ENCODE data around the gene LCN9. TPM values are rescaled to one million over a fixed set of nuclear protein-coding genes. Genes with fewer than 3 reads are reported as not detected.

Gene LCN9
- total RNA-seq, 1 donor from 2014 or later, result 2.4 TPM

GRCh38 chr9:135708164-135708563, 45.1 kb downstream of the LCN9 start:
- H3K9ac ChIP-seq, result no peak overlapping the region
- H3K27ac Mint-ChIP-seq, result no peak overlapping the region
- no peaks in the 10 kb centered on the region for H3K4me1 ChIP-seq
- peaks cover 15% of the 10 kb centered on the region for H3K27me3 Mint-ChIP-seq (ENCODE audit: insufficient read depth, low read depth)
- H3K27ac ChIP-seq, result no peak overlapping the region
- H3K36me3 Mint-ChIP-seq, result no peaks in the 10 kb centered on the region
- H2AFZ ChIP-seq (replicated peaks), result no peak overlapping the region
- no peaks in the 10 kb centered on the region for H3K36me3 ChIP-seq
- H3K4me3 Mint-ChIP-seq, result no peak overlapping the region
- no peak for TF ChIP-seq CTCF (IDR thresholded peaks at IDR 0.05)
- TF ChIP-seq EZH2phosphoT487 (IDR thresholded peaks at IDR 0.05), result no peak
- no peak for TF ChIP-seq EZH2 (IDR thresholded peaks at IDR 0.05)
- H4K20me1 ChIP-seq (ENCODE audit: low read depth), result peaks cover 4% of the 10 kb centered on the region
- peaks cover 16% of the 10 kb centered on the region for H3K27me3 ChIP-seq
- no peaks in the 10 kb centered on the region for H3F3A ChIP-seq (ENCODE audit: low read depth)
- no peaks in the 10 kb centered on the region for H3K9me3 Mint-ChIP-seq
- no peaks in the 10 kb centered on the region for H3K4me1 Mint-ChIP-seq
- H3K9me3 ChIP-seq (ENCODE audit: low read depth), result no peaks in the 10 kb centered on the region
- no peak for DNase-seq (ENCODE audit: low spot score)
- H3K79me2 ChIP-seq (ENCODE audit: low read depth), result no peaks in the 10 kb centered on the region
- H3K4me2 ChIP-seq, result no peak overlapping the region
- no peak overlapping the region for H3K4me3 ChIP-seq

- peaks cover 39% of the 10 kb centered on the region for H3K27me3 ChIP-seq
These were observed 48.3 kb downstream of the LCN9 start for GRCh38 chr9:135711391-135711790.

GRCh38 chr9:135711881-135712280, 48.8 kb downstream of the LCN9 start:
- DNase-seq (ENCODE audit: low spot score), result no peak
- peaks cover 44% of the 10 kb centered on the region for H3K27me3 ChIP-seq

More at GRCh38 chr9:135711391-135711790, 48.3 kb downstream of the LCN9 start:
- Histone ChIP-seq H3K36me3 (no peaks in the 10 kb centered on the region), H3K79me2 (ENCODE audit: low read depth) (no peaks in the 10 kb centered on the region), H4K20me1 (ENCODE audit: low read depth) (peaks cover 27% of the 10 kb centered on the region), H3K9me3 (ENCODE audit: low read depth) (no peaks in the 10 kb centered on the region), H3K9ac (no peak overlapping the region), H3K27ac (no peak overlapping the region), H3F3A (ENCODE audit: low read depth) (no peaks in the 10 kb centered on the region), H2AFZ (replicated peaks) (no peak overlapping the region), H3K4me3 (no peak overlapping the region), H3K4me2 (no peak overlapping the region), H3K4me1 (no peaks in the 10 kb centered on the region)
- DNase-seq (ENCODE audit: low spot score), result no peak
- TF ChIP-seq CTCF (IDR thresholded peaks at IDR 0.05) (no peak), EZH2phosphoT487 (IDR thresholded peaks at IDR 0.05) (no peak), EZH2 (IDR thresholded peaks at IDR 0.05) (no peak)
- H3K9me3 Mint-ChIP-seq, result no peaks in the 10 kb centered on the region
- no peaks in the 10 kb centered on the region for H3K4me1 Mint-ChIP-seq
- peaks cover 33% of the 10 kb centered on the region for H3K27me3 Mint-ChIP-seq (ENCODE audit: insufficient read depth, low read depth)
- H3K27ac Mint-ChIP-seq, result no peak overlapping the region
- no peak overlapping the region for H3K4me3 Mint-ChIP-seq
- no peaks in the 10 kb centered on the region for H3K36me3 Mint-ChIP-seq

More at GRCh38 chr9:135711881-135712280, 48.8 kb downstream of the LCN9 start:
- Histone ChIP-seq H2AFZ (replicated peaks) (no peak overlapping the region), H4K20me1 (ENCODE audit: low read depth) (peaks cover 27% of the 10 kb centered on the region), H3K4me3 (no peak overlapping the region), H3K79me2 (ENCODE audit: low read depth) (no peaks in the 10 kb centered on the region), H3K9me3 (ENCODE audit: low read depth) (no peaks in the 10 kb centered on the region), H3K27ac (no peak overlapping the region), H3F3A (ENCODE audit: low read depth) (no peaks in the 10 kb centered on the region), H3K4me1 (no peaks in the 10 kb centered on the region), H3K9ac (no peak overlapping the region), H3K4me2 (no peak overlapping the region), H3K36me3 (no peaks in the 10 kb centered on the region)
- H3K9me3 Mint-ChIP-seq, result no peaks in the 10 kb centered on the region
- H3K36me3 Mint-ChIP-seq, result no peaks in the 10 kb centered on the region
- no peak overlapping the region for H3K27ac Mint-ChIP-seq
- peaks cover 38% of the 10 kb centered on the region for H3K27me3 Mint-ChIP-seq (ENCODE audit: insufficient read depth, low read depth)
- no peaks in the 10 kb centered on the region for H3K4me1 Mint-ChIP-seq
- TF ChIP-seq EZH2 (IDR thresholded peaks at IDR 0.05) (no peak), EZH2phosphoT487 (IDR thresholded peaks at IDR 0.05) (no peak), CTCF (IDR thresholded peaks at IDR 0.05) (no peak)
- no peak overlapping the region for H3K4me3 Mint-ChIP-seq

Measured in neural progenitor cell (in vitro differentiated cells).